NCI-H748 treated with DMSO at 0.1 percent for 48 hours (cell line): Measurements from ENCODE around the gene CNST.

Experiments
- DNase-seq: peaks from one replicate; lab custom pipeline; 2025; lab: John Stamatoyannopoulos, UW

Gene CNST, protein sequence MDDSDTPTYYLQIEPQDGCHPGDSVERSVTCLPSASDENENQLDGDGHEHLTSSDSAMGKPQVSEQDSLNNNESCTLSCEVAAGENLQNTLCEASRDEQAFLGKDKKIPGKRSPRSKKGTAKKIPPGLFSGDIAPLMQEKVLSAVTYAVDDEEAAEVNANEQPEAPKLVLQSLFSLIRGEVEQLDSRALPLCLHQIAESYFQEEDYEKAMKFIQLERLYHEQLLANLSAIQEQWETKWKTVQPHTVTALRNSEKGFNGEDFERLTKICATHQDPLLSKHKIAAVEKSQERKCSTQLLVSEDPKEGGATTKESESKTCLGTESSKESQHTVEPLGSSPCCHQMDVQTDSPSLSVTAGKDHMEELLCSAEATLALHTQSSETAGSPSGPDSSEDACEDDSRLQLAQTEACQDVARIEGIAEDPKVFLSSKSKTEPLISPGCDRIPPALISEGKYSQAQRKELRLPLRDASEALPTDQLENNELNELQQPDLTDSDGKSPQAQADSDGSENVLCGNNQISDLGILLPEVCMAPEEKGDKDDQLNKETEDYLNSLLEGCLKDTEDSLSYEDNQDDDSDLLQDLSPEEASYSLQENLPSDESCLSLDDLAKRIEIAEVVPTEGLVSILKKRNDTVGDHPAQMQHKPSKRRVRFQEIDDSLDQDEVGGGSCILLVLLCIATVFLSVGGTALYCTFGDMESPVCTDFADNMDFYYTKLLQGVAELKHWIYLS

GRCh38 chr1:246566128-246566812 is at the start of gene CNST, which contains the start of gene TFB2M:
CNST (plus strand) TSS chr1:246566456; CDS start chr1:246591563, 25,107 bp downstream.
TFB2M (minus strand) TSS chr1:246566261; CDS start chr1:246566138, 123 bp downstream.
- peak; percentile 89 for DNase-seq

DNA sequence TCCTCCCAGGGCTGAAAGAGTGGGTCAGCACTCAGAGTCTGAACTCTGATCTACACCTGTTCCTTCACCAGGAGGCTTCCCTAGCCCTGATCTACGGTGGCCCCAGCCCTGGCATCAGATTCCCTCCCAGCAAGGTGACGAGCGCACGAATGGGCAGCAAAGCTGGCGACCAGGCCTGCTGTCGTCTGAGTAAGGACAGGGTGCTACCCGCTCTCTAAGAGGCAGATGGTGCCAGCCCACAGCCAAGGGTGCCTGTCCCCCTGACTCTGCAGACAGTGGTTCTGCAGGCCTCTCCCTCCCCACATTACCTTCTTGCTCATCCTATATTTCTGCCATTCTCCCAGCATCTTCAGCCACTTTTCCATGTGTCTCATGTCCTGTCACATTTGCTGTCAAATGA is 48.9 kb upstream of the CNST start:
- DNase-seq = no peak

DNA sequence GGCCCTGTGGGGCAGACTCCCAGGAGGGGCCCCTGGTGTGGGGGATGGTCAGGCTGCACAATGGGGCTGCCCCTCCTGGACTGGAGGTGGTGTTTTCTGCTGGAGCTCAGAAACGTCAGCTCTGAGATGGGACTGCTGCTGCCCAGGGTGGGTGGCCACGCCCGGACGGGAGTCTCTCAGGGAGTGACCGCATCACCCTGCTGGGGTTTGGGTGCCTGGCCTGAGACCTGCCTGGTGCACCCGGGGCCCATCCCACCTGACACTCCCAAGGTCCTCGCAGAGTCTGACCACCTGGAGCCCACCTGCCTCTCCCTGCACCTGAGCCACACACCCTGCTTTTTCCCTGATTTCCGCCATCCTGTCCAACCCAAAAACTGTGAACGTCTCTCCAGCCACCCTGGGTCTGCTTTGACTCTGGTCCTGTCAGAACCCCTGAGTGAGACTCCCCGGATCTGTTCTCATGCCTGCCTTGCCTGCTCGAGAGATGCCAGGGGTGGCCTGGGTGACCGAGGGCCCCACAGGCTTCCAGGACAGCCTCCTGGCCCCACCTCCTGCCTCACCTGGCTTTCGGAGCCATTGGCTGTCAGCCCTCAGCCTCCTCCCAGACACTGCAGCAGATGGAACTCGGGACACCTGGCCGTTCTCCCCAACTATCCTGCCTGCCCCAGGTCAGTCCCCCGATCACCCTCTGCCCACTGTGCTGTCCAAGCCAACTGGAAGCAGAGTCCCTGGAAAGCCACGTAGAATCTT is 47.6 kb upstream of the CNST start:
- no peak for DNase-seq

GRCh38 chr1:246519514-246519913 is 46.7 kb upstream of the CNST start:
- no peak for DNase-seq

GRCh38 chr1:246526380-246526779 is 39.9 kb upstream of the CNST start:
- no peak for DNase-seq

- DNase-seq = no peak
These were observed 39.3 kb upstream of the CNST start for GRCh38 chr1:246526915-246527314.

DNA sequence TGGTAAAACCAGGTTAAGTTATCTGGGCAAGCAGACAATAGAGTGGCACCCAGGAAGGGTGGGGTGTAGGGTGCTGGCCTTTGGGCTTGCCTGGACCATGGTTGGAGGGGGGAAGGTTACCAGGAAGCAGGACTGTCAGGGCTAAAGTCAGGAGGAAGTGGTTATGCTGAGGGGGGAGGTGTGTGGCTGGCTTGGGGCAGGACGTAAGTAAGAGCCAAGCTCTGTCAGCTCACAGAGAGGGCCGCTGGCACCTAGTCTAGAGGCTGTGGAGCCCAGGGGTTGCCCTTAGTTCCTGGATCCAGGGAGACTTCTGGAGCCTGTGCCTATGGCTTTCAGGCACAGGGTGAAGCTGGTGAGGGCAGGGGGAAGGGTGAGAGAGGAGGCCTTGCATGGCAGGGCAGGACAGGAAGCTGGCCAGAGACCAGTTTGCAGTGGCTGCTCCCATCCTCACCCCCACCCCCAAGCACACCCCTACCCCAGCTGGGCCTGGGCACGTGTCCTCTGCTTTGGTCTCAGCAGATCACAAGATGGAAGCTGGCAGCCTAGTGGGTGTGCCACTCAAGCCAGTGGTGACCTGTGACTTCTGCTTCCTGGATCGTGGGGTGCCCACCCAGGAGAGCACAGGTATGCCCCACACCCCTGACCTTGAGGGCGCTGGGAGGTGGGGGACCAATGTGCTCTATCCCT is 38.7 kb upstream of the CNST start:
- no peak for DNase-seq

- DNase-seq = no peak
These were observed 37.1 kb upstream of the CNST start for GRCh38 chr1:246528933-246529731.

- DNase-seq = no peak
These were observed 35.8 kb upstream of the CNST start for GRCh38 chr1:246530482-246530881.

DNA sequence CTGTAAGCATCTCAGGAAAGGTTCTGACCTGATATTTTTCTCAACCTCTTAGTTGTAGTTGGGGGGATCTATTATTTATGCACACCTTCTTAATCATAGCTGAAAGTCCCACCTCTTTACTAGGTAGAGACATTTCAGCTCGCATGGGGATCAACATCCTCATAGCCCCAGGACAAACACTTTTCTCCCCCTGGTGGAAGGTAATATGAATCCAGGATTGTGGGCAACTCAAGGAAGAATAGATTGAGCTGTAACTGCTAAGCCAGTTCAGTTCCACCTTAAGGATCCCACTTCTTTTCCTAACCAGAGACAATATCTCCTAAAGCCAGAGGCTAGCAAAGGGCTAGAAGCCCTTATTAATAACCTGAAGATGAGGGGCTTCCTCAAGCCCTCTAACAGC is 33.7 kb upstream of the CNST start:
- no peak for DNase-seq

DNA sequence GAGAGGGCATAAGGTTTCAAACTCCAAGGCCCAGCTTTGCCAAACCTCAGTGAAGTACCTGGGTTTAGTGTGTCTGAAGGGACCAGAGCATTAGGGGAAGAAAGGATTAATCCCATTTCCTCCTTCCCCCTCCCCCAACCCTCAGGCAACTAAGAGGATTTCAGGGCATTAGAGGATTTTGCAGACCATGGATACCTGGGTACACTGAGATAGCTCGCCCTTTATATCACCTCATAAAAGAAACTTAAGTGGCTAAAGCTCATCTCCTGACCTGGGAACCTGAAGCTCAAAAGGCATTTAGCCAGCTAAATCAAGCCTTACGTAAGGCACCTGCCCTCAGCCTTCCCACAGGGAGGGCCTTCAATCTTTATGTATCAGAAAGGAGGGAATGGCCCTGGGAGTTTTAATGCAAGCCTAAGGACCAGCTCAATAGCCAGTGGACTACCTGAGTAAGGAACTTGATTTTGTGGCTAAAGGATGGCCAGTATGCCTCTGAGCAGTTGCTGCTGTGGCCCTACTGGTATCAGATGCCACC is 32.8 kb upstream of the CNST start:
- DNase-seq = no peak

DNA sequence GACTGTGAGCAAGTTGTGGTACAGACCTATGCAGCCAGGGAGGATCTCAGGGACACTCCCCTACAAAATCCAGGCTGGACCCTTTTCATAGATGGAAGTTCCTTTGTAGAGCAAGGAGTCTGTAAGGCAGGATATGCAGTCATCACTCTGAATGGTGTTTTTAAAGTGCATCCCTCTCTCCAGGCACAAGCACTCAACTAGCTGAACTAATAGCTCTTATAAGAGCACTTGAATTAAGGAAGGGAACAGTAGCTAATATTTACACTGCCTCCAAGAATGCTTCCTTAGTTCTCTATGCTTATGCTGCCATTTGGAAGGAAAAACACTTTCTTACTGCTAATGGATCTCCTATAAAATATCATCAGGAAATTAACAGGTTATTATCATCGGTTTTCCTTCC is 32.1 kb upstream of the CNST start:
- no peak for DNase-seq

DNA sequence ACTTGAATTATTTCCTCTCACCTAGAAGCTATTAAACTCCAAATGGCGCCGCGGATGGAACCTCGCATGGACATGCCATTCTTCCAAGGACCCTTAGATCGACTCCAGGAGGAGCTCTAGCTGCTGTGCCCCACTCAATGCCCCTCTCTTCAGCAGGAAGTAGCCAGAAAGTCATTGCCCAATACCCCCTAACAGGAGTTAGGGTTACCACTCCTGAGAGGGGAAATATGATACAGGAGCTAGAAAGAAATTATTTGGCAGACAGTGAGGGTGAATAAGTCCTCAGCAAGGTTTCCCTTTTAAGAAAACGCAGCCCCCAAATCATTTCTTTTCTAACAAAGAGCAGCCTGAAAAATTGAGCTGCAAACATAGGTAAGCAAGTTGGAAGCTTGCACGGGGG is 28.8 kb upstream of the CNST start:
- no peak for DNase-seq

GRCh38 chr1:246537887-246538286 is 28.4 kb upstream of the CNST start:
- peak; percentile 84 for DNase-seq

DNA sequence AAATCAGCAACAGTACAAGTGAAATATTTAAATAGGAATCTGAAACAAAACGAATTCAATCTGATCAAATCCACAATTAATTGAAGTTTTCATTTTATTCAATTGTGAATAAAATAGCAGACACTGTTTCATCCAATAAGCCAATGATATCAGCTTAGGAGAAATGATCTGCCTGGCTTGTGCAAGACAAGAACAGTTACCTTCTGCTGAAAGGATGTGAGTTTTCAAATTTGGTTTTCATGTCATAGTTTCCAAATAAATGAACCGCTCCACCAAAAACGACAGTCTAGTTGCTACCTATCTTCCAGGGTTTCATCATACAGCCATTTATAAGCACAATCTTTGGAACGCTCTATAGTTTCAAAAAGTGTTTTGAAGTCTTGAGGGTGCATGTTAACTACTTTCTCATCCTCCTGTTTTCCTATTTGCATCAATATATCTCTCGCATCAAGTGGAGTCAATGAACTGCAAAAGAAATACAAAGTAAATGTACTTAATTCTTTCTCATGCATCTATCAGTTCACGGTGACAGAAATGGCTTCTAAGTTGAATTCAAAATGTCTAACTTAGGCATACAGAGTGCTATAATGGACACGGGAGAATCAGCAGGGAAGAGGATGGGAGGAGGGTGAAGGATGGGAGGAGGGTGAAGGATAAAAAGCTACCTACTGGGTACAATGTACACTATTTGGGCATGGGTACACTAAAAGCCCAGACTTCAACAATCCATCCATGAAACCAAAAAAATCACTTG is 25.3 kb upstream of the CNST start:
- no peak for DNase-seq

DNA sequence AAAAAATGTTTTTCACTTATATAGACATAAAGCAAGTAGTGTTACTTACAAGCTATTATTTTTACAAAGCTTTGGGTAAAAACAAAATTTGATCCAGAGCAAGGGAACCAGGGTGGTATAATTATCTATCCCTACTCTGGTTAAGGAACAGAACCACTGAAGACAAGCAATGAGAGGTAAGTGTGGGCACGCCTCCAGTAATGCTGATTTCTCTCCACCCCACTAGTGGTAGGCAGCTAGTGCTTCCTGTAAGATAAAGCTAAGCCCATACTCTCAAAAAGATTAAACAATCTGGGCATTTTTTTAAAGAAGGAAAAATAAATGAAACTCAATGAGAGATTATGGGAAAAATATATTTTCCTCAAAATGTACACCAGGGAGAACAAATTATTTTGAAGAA is 22.3 kb upstream of the CNST start:
- DNase-seq = no peak

DNA sequence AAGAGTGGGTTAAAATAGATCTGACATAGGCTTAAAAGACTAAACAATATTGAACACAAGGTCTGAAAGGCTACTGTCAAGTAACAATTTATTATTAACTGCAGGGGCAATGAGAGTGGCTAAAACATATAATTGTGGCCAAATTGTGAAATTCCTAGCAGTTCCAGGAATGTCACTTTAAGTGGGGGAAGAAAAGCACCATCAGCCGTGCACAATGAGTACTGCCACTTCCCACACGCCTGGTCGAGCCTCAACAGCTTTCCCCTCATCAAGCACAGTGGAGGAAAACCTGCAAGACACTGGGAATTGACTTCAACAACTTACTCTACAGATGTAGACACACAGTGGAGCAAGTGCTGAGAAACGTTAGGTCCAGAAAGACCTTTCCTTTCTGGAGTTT is 16.6 kb upstream of the CNST start:
- no peak for DNase-seq

GRCh38 chr1:246550402-246550801 is 15.9 kb upstream of the CNST start:
- no peak for DNase-seq

- no peak for DNase-seq
These were observed 14.1 kb upstream of the CNST start for GRCh38 chr1:246552110-246552509.

- DNase-seq = no peak
These were observed 12.1 kb upstream of the CNST start for GRCh38 chr1:246554201-246554600.
